ENCODE data around the gene RNF213.
"Not testable (repeated sequence)": the region's sequence is repeated elsewhere in the genome, so short reads cannot be mapped to it uniquely, and the experiment has no call there.

DNA sequence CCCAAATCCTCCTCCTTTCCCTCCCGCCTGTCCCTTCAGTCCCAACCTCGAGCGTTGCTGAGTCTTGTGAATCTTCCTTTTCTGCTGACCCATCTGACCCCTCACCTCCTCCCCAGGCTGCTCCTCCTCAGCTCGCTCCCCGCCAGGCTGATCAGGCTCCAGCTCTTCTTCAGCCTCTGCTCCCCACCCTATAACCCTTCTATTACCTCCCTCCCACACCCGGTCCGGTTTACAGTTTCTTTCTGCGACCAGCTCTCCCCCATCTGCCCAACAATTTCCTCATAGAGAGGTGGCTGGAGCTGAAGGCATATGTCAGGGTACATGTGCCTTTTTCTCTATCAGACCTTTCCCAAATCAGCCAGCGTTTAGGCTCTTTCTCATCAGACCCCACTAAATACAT lies 140.4 kb downstream of the RNF213 start:
- TF ChIP-seq, protein P1, sequence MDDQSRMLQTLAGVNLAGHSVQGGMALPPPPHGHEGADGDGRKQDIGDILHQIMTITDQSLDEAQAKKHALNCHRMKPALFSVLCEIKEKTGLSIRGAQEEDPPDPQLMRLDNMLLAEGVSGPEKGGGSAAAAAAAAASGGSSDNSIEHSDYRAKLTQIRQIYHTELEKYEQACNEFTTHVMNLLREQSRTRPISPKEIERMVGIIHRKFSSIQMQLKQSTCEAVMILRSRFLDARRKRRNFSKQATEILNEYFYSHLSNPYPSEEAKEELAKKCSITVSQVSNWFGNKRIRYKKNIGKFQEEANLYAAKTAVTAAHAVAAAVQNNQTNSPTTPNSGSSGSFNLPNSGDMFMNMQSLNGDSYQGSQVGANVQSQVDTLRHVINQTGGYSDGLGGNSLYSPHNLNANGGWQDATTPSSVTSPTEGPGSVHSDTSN (IDR thresholded peaks at IDR 0.05), result not testable (repeated sequence)
- not testable (repeated sequence) for TF ChIP-seq RAD21 (IDR thresholded peaks at IDR 0.05; ENCODE audit: low read length); FOXJ3 (CRISPR knock-in tag; IDR thresholded peaks at IDR 0.05); ELF1 (IDR thresholded peaks at IDR 0.05)
- TF ChIP-seq, protein P2, sequence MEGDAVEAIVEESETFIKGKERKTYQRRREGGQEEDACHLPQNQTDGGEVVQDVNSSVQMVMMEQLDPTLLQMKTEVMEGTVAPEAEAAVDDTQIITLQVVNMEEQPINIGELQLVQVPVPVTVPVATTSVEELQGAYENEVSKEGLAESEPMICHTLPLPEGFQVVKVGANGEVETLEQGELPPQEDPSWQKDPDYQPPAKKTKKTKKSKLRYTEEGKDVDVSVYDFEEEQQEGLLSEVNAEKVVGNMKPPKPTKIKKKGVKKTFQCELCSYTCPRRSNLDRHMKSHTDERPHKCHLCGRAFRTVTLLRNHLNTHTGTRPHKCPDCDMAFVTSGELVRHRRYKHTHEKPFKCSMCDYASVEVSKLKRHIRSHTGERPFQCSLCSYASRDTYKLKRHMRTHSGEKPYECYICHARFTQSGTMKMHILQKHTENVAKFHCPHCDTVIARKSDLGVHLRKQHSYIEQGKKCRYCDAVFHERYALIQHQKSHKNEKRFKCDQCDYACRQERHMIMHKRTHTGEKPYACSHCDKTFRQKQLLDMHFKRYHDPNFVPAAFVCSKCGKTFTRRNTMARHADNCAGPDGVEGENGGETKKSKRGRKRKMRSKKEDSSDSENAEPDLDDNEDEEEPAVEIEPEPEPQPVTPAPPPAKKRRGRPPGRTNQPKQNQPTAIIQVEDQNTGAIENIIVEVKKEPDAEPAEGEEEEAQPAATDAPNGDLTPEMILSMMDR (IDR thresholded peaks at IDR 0.05), result not testable (repeated sequence)

Measured in SK-N-SH (cell line).